HL-60 (cell line): Measurements from ENCODE around the gene LIMK1.
"Not testable (repeated sequence)": the region's sequence is repeated elsewhere in the genome, so short reads cannot be mapped to it uniquely, and the experiment has no call there.

Experiments used
- DNase-seq, 2 experiments: peaks; one replicate each; pipeline ENCODE4 v3.0.0-alpha.2; 2010 to 2020; ENCODE audit warnings: low read depth in 1 of 2, low spot score in 1 of 2
- H3K27ac ChIP-seq: fragments of 250-450 bp; sonication (Bioruptor Pico); replicated peaks from 2 replicates; pipeline ENCODE4 v1.5.1; 2020; ENCODE audit warnings: mild to moderate bottlenecking, moderate library complexity
- H3K27me3 ChIP-seq: fragments of 250-450 bp; sonication (Bioruptor Pico); 2 replicates; pipeline ENCODE4 v1.5.1; 2021; ENCODE audit warnings: mild to moderate bottlenecking, moderate library complexity; ENCODE audit not compliant: insufficient read depth, poor library complexity, severe bottlenecking
- H3K4me3 ChIP-seq: replicated peaks from 2 replicates; pipeline ENCODE4 v1.5.1; 2011; ENCODE audit warnings: mild to moderate bottlenecking, control low read depth, low read length; ENCODE audit not compliant: insufficient read depth
- GABPA ChIP-seq: IDR thresholded peaks from 2 replicates; pipeline ENCODE4 v1.6.1; 2012; ENCODE audit warnings: low read depth
- POLR2AphosphoS5 ChIP-seq: IDR thresholded peaks from 2 replicates; pipeline ENCODE4 v1.6.1; 2012; ENCODE audit warnings: low read depth
- SPI1 ChIP-seq: IDR thresholded peaks from 2 replicates; pipeline ENCODE4 v1.6.1; 2012; ENCODE audit warnings: low read depth, mild to moderate bottlenecking, borderline replicate concordance
- TF ChIP-seq, protein P1 (sequence below): IDR thresholded peaks from one replicate; pipeline ENCODE4 v1.5.1; 2011; ENCODE audit warnings: low read length, control low read depth, inconsistent platforms; ENCODE audit not compliant: insufficient read depth
- TF ChIP-seq, protein P2 (sequence below): IDR thresholded peaks from 2 replicates; pipeline ENCODE4 v1.6.1; 2012; ENCODE audit warnings: low read depth; ENCODE audit not compliant: insufficient replicate concordance

LIMK1 gene

DNA sequence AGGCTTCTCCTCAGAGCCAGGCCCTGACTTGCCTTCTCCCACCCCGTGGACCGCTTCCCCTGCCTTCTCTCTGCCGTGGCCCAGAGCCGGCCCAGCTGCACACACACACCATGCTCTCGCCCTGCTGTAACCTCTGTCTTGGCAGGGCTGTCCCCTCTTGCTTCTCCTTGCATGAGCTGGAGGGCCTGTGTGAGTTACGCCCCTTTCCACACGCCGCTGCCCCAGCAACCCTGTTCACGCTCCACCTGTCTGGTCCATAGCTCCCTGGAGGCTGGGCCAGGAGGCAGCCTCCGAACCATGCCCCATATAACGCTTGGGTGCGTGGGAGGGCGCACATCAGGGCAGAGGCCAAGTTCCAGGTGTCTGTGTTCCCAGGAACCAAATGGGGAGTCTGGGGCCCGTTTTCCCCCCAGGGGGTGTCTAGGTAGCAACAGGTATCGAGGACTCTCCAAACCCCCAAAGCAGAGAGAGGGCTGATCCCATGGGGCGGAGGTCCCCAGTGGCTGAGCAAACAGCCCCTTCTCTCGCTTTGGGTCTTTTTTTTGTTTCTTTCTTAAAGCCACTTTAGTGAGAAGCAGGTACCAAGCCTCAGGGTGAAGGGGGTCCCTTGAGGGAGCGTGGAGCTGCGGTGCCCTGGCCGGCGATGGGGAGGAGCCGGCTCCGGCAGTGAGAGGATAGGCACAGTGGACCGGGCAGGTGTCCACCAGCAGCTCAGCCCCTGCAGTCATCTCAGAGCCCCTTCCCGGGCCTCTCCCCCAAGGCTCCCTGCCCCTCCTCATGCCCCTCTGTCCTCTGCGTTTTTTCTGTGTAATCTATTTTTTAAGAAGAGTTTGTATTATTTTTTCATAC is 38.0 kb downstream of the LIMK1 start:
- TF ChIP-seq GABPA (no peak), SPI1 (no peak)
- TF ChIP-seq, protein P1, sequence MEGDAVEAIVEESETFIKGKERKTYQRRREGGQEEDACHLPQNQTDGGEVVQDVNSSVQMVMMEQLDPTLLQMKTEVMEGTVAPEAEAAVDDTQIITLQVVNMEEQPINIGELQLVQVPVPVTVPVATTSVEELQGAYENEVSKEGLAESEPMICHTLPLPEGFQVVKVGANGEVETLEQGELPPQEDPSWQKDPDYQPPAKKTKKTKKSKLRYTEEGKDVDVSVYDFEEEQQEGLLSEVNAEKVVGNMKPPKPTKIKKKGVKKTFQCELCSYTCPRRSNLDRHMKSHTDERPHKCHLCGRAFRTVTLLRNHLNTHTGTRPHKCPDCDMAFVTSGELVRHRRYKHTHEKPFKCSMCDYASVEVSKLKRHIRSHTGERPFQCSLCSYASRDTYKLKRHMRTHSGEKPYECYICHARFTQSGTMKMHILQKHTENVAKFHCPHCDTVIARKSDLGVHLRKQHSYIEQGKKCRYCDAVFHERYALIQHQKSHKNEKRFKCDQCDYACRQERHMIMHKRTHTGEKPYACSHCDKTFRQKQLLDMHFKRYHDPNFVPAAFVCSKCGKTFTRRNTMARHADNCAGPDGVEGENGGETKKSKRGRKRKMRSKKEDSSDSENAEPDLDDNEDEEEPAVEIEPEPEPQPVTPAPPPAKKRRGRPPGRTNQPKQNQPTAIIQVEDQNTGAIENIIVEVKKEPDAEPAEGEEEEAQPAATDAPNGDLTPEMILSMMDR, result no peak

DNA sequence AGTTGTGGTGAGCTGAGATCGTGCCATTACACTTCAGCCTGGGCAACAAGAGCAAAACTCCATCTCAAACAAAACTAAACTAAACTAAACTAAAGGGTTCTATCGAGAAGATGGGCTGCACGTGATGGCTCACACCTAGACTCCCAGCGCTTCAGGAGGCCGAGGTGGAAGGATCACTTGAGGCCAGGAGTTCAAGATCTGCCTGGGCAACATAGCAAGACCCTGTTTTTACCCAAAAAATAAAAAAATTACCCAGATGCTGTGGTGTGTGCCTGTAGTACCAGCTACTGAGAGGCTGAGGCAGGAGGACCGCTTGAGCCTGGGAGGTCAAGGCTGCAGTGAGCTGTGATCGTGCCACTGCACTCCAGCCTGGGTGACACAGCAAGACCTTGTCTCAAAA is 40.3 kb downstream of the LIMK1 start:
- H3K27ac ChIP-seq, H3K27me3 ChIP-seq: not testable (repeated sequence)

More for the DNA sequence above, 38.0 kb downstream of the LIMK1 start:
- no peaks in the 10 kb centered on the region for H3K27me3 ChIP-seq
- DNase-seq, result no peak
- no peak overlapping the region for H3K4me3 ChIP-seq
- H3K27ac ChIP-seq, result no peak overlapping the region

DNA sequence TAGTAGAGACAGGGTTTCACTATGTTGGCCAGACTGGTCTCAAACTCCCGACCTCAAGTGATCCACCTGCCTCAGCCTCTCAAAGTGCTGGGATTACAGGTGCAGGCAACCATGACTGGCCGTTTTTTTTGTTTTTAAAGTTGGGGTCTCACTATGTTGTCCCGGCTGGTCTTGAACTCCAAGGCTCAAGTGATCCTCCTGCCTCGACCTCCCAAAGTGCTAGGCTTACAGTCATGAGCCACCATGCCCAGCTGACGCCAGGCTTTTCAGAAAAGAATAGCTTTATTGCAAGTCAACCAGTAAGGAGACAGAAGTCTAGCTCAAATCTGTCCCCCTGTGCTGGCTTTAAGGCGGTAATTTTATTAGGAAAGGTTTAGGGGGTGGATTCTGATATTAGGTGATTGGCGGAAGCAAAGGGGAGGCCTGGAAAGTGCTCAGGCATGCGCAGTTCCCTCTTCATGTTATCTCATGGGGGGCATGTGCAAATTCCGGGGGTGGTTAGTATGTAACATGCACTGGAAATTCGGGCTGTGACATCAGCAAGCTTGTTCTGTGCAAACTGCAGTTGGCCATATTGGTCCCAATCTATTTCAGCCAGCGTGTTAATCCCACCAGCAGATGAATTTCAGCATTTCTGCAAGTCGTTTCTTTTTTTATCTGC is 42.7 kb downstream of the LIMK1 start:
- no peak overlapping the region for H3K4me3 ChIP-seq
- H3K27me3 ChIP-seq, result no peaks in the 10 kb centered on the region
- H3K27ac ChIP-seq, result no peak overlapping the region
- DNase-seq, result no peak
- TF ChIP-seq POLR2AphosphoS5, result no peak
- no peak for TF ChIP-seq GABPA
- TF ChIP-seq, protein P1, result no peak
- TF ChIP-seq SPI1, result no peak
- TF ChIP-seq, protein P2, sequence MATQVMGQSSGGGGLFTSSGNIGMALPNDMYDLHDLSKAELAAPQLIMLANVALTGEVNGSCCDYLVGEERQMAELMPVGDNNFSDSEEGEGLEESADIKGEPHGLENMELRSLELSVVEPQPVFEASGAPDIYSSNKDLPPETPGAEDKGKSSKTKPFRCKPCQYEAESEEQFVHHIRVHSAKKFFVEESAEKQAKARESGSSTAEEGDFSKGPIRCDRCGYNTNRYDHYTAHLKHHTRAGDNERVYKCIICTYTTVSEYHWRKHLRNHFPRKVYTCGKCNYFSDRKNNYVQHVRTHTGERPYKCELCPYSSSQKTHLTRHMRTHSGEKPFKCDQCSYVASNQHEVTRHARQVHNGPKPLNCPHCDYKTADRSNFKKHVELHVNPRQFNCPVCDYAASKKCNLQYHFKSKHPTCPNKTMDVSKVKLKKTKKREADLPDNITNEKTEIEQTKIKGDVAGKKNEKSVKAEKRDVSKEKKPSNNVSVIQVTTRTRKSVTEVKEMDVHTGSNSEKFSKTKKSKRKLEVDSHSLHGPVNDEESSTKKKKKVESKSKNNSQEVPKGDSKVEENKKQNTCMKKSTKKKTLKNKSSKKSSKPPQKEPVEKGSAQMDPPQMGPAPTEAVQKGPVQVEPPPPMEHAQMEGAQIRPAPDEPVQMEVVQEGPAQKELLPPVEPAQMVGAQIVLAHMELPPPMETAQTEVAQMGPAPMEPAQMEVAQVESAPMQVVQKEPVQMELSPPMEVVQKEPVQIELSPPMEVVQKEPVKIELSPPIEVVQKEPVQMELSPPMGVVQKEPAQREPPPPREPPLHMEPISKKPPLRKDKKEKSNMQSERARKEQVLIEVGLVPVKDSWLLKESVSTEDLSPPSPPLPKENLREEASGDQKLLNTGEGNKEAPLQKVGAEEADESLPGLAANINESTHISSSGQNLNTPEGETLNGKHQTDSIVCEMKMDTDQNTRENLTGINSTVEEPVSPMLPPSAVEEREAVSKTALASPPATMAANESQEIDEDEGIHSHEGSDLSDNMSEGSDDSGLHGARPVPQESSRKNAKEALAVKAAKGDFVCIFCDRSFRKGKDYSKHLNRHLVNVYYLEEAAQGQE, result no peak

More for the DNA sequence above, 40.3 kb downstream of the LIMK1 start:
- DNase-seq, H3K4me3 ChIP-seq: not testable (repeated sequence)

DNA sequence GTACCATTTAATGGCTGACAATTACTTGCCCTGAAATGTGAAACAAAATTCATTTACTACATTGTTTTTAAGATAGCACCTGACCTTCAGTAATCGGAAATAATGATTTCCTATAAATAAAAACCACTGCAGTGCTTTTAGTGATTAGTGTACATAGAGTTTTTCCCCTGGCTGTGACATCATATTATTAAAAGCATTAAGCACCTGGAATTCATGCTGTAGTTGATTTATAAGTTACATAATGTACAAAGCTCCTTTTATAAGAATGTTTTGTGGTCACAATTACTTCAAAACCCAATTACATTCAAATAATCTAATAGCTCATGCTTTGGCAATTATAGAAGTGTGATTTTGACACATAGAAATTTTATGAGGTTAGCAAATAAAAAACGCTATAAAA is 46.3 kb downstream of the LIMK1 start:
- H3K27me3 ChIP-seq, result no peaks in the 10 kb centered on the region
- TF ChIP-seq GABPA, result no peak
- TF ChIP-seq POLR2AphosphoS5, result no peak
- no peak for TF ChIP-seq SPI1
- no peak overlapping the region for H3K27ac ChIP-seq
- H3K4me3 ChIP-seq, result no peak overlapping the region
- DNase-seq, result no peak

DNA sequence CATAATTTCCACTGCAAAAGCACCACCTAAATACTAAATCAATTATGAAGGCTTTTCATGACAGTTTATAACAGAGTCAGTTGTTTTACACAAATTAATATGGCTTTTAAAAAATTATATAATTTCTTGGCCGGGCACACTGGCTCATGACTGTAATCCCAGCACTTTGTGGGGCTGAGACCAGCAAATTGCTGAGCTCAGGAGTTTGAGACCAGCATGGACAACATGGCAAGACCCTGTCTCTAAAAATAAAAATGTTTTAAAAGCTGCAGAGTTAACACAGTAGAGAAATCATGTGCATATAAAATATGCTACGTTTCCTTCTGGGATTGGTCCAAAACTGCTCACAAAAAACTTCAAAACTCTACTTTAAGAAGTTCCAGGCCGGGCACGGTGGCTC is 46.9 kb downstream of the LIMK1 start:
- TF ChIP-seq, protein P1, result no peak
- no peak for TF ChIP-seq POLR2AphosphoS5
- no peak for DNase-seq
- no peak overlapping the region for H3K27ac ChIP-seq
- no peak overlapping the region for H3K4me3 ChIP-seq
- no peaks in the 10 kb centered on the region for H3K27me3 ChIP-seq
